Fibroblast of lung (primary cell): Measurements from ENCODE around the gene DNAH6.

ENCODE experiments used
- CTCF ChIP-seq, 2 donors: IDR thresholded peaks in 1 of 2; conservative IDR thresholded peaks in 1 of 2; 1 replicate in 1 of 2; 2 replicates in 1 of 2; pipeline ENCODE4 v1.5.1; 2011 to 2012; ENCODE audit warnings: low read length in 2 of 2, control low read depth in 1 of 2, inconsistent platforms in 1 of 2, low read depth in 1 of 2, mild to moderate bottlenecking in 1 of 2
- EZH2 ChIP-seq: IDR thresholded peaks from 2 replicates; pipeline ENCODE4 v1.5.1; 2012; ENCODE audit warnings: low read length, control low read depth, mild to moderate bottlenecking; ENCODE audit errors: missing control alignments

- no peak for TF ChIP-seq CTCF (conservative IDR thresholded peaks at IDR 0.05 in 1 of 2, IDR thresholded peaks at IDR 0.05 in 1 of 2; ENCODE audit: low read depth in 1 of 2, low read length in 2 of 2)
- no peak for TF ChIP-seq EZH2
Measured at GRCh38 chr2:84833481-84834150, 317.3 kb downstream of the DNAH6 start.
